ENCODE measurements around the gene CIB2.

DNA sequence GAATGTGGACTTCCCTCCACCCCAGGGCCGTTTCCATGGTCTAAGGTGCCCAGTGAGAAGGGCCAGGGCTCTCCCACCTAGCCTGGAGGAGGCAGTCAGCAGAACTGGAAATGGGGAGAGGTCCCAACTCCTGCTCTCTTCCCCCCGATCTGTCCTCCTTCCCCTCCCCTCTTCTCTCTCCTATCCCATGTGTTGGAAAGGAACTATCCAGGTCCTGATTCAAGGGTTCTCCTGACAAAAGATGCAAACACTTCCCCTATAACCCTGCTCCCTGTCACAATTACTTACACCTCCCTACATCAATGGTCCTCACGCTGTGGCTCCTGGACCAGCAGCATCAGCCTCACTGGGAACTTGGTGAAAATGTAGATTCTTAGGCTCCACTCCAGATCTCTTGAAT is 6.0 kb downstream of the CIB2 start:
- no peak for TF ChIP-seq CTCF (IDR thresholded peaks at IDR 0.05)
- TF ChIP-seq POLR2AphosphoS5 (IDR thresholded peaks at IDR 0.05) = no peak

All from stomach (tissue), 4 donors.